HEK293 (cell line): Measurements from ENCODE around the gene REC8.
"Not testable (repeated sequence)": the region's sequence is repeated elsewhere in the genome, so short reads cannot be mapped to it uniquely, and the experiment has no call there.

Source experiments
- CTCF ChIA-PET: fragments of 350-600 bp; formaldehyde crosslinking; extraction: SDS; loops from one replicate; lab custom pipeline; 2021; ENCODE audit warnings: antibody characterized with exemption; lab: Yijun Ruan, JAX
- POLR2A ChIA-PET: fragments of 300-600 bp; formaldehyde crosslinking; extraction: SDS; loops from one replicate; lab custom pipeline; 2020; ENCODE audit warnings: antibody characterized with exemption, inconsistent platforms; lab: Yijun Ruan, JAX
- H3K27ac ChIP-seq: fragments of 200-500 bp; sonication (Bioruptor generic); 2 replicates; pipeline ENCODE4 v1.5.1; 2014; ENCODE audit warnings: low read depth, low read length, control low read depth, inconsistent platforms; ENCODE audit errors: extremely low read depth
- H3K36me3 ChIP-seq, 2 experiments: fragments of 200-500 bp in 1 of 2; sonication (Bioruptor generic) in 1 of 2; 1 replicate in 1 of 2; 2 replicates in 1 of 2; pipeline ENCODE4 v1.5.1; 2014 to 2017; ENCODE audit warnings: inconsistent platforms in 2 of 2, low read length in 2 of 2; ENCODE audit not compliant: control insufficient read depth in 2 of 2, insufficient read depth in 1 of 2
- H3K4me1 ChIP-seq: fragments of 200-500 bp; sonication (Bioruptor generic); 2 replicates; pipeline ENCODE4 v1.5.1; 2014; ENCODE audit warnings: mild to moderate bottlenecking, low read length, inconsistent platforms; ENCODE audit not compliant: control insufficient read depth, insufficient read depth
- H3K4me3 ChIP-seq: 2 replicates; pipeline ENCODE4 v1.5.1; 2011; ENCODE audit warnings: low read depth, mild to moderate bottlenecking, control low read depth, low read length, moderate library complexity
- H3K9me3 ChIP-seq: fragments of 200-500 bp; sonication (Bioruptor generic); 2 replicates; pipeline ENCODE4 v1.5.1; 2014; ENCODE audit warnings: low read depth, low read length, inconsistent platforms; ENCODE audit not compliant: control insufficient read depth, insufficient read depth
- GLI4 ChIP-seq: fragments of 450-650 bp; formaldehyde crosslinking; IDR thresholded peaks from 2 replicates; pipeline ENCODE4 v1.5.1; 2016; ENCODE audit warnings: missing biosample characterization, missing genetic modification characterization
- HOXA7 ChIP-seq: sonication (generic); formaldehyde crosslinking; IDR thresholded peaks from 2 replicates; pipeline ENCODE4 v1.8.1; 2022; ENCODE audit warnings: missing genetic modification reagents, borderline replicate concordance
- ZBTB21 ChIP-seq: fragments of 450-650 bp; formaldehyde crosslinking; IDR thresholded peaks from 2 replicates; pipeline ENCODE4 v1.5.1; 2017; ENCODE audit warnings: missing biosample characterization, missing genetic modification characterization
- ZFP3 ChIP-seq: fragments of 450-650 bp; formaldehyde crosslinking; IDR thresholded peaks from 2 replicates; pipeline ENCODE4 v1.5.1; 2016; ENCODE audit warnings: low read depth, missing biosample characterization, missing genetic modification characterization
- ZNF16 ChIP-seq: fragments of 450-650 bp; formaldehyde crosslinking; IDR thresholded peaks from 2 replicates; pipeline ENCODE4 v1.5.1; 2016; ENCODE audit warnings: low read depth, missing biosample characterization, missing genetic modification characterization
- ZNF169 ChIP-seq: fragments of 450-650 bp; formaldehyde crosslinking; IDR thresholded peaks from 2 replicates; pipeline ENCODE4 v1.5.1; 2016; ENCODE audit warnings: missing biosample characterization, missing genetic modification characterization
- ZNF19 ChIP-seq: fragments of 450-650 bp; formaldehyde crosslinking; IDR thresholded peaks from 2 replicates; pipeline ENCODE4; 2016; ENCODE audit warnings: missing biosample characterization, missing genetic modification characterization, low read depth
- ZNF324 ChIP-seq: fragments of 450-650 bp; formaldehyde crosslinking; IDR thresholded peaks from 2 replicates; pipeline ENCODE4 v1.5.1; 2016; ENCODE audit warnings: missing biosample characterization, missing genetic modification characterization
- ZNF335 ChIP-seq: fragments of 450-650 bp; formaldehyde crosslinking; conservative IDR thresholded peaks from 2 replicates; pipeline ENCODE4 v1.5.1; 2016; ENCODE audit warnings: missing biosample characterization, missing genetic modification characterization
- ZNF514 ChIP-seq: fragments of 450-650 bp; formaldehyde crosslinking; IDR thresholded peaks from 2 replicates; pipeline ENCODE4 v1.5.1; 2016; ENCODE audit warnings: missing biosample characterization, missing genetic modification characterization
- ZNF530 ChIP-seq: fragments of 450-650 bp; formaldehyde crosslinking; IDR thresholded peaks from 2 replicates; pipeline ENCODE4 v1.5.1; 2016; ENCODE audit warnings: low read depth, missing biosample characterization, missing genetic modification characterization
- ZNF549 ChIP-seq: fragments of 450-650 bp; IDR thresholded peaks from 2 replicates; pipeline ENCODE4 v1.5.1; 2018; ENCODE audit warnings: missing biosample characterization, missing genetic modification characterization, mild to moderate bottlenecking, inconsistent platforms, moderate library complexity
- ZNF629 ChIP-seq: fragments of 450-650 bp; formaldehyde crosslinking; IDR thresholded peaks from 2 replicates; pipeline ENCODE4 v1.5.1; 2017; ENCODE audit warnings: missing biosample characterization, missing genetic modification characterization
- ZNF658 ChIP-seq: fragments of 450-650 bp; formaldehyde crosslinking; IDR thresholded peaks from 2 replicates; pipeline ENCODE4; 2016; ENCODE audit warnings: missing biosample characterization, missing genetic modification characterization
- ZNF660 ChIP-seq: fragments of 450-650 bp; IDR thresholded peaks from 2 replicates; pipeline ENCODE4 v1.5.1; 2018; ENCODE audit warnings: missing biosample characterization, mild to moderate bottlenecking, missing genetic modification characterization
- TF ChIP-seq, protein P1 (sequence below): fragments of 450-650 bp; formaldehyde crosslinking; IDR thresholded peaks from 2 replicates; pipeline ENCODE4 v1.5.1; 2016; ENCODE audit warnings: missing biosample characterization, missing genetic modification characterization
- TF ChIP-seq, protein P2 (sequence below): fragments of 450-650 bp; formaldehyde crosslinking; IDR thresholded peaks from 2 replicates; pipeline ENCODE4 v1.5.1; 2016; ENCODE audit warnings: missing biosample characterization, missing genetic modification characterization
- TF ChIP-seq, protein P3 (sequence below): fragments of 450-650 bp; formaldehyde crosslinking; optimal IDR thresholded peaks from 2 replicates; pipeline ENCODE3; 2016; ENCODE audit warnings: missing biosample characterization, mild to moderate bottlenecking, missing genetic modification characterization
- TF ChIP-seq, protein P4 (sequence below): fragments of 450-650 bp; formaldehyde crosslinking; IDR thresholded peaks from 2 replicates; pipeline ENCODE4 v1.5.1; 2016; ENCODE audit warnings: missing biosample characterization, missing genetic modification characterization

The REC8 gene

DNA sequence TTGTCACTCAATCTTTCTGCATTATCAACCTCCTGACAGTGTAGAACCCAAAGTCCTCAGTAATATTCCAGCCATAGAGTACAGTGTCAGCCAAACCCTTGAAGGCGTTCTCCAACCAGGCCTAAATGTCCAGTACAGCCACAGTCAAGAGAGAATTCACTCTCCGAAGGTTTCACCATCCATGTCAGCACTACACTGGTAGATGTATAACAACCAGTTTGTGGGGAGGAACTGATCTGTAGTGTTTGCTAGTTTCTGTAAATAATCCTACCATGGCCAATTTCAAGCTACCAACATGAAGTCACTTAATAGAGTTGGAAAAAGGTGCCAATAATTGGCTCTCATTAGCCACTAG, 44.4 kb downstream of the REC8 start (continued):
- TF ChIP-seq, protein P1, sequence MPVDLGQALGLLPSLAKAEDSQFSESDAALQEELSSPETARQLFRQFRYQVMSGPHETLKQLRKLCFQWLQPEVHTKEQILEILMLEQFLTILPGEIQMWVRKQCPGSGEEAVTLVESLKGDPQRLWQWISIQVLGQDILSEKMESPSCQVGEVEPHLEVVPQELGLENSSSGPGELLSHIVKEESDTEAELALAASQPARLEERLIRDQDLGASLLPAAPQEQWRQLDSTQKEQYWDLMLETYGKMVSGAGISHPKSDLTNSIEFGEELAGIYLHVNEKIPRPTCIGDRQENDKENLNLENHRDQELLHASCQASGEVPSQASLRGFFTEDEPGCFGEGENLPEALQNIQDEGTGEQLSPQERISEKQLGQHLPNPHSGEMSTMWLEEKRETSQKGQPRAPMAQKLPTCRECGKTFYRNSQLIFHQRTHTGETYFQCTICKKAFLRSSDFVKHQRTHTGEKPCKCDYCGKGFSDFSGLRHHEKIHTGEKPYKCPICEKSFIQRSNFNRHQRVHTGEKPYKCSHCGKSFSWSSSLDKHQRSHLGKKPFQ (tag by site-specific recombination): no peak
- TF ChIP-seq ZNF658 (tag by site-specific recombination) (no peak), ZNF16 (no peak), ZNF629 (tag by site-specific recombination) (no peak)

DNA sequence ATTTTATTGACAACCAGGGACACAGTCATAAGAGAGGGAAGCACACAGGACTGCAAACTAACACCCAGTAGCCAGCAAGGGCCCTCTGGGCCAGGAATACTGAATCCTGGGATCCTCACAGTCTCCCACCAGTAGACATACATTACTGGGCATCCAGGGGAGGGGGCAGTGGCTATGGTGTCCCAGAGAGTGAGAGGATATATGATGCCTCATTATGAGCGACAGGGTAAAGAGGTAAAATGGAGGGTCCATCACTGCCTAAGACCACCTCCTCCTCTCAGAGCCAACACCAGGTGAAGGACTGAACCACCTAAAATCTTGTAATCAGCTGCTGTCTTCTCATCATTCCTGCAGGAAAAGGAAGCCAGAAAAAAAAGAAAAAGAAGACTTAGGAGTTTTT, 45.0 kb downstream of the REC8 start:
- CTCF ChIA-PET: interaction anchor here (1.1 to 1.6 kb wide), 2 partner anchors 9 to 11 kb away, joined by 4 to 7 read pairs; no protein-coding TSS in a partner anchor
- H3K27ac ChIP-seq, H3K4me1 ChIP-seq, POLR2A ChIA-PET, H3K4me3 ChIP-seq, H3K9me3 ChIP-seq: not testable (repeated sequence)
- peaks cover 3 to 23% of the 10 kb centered on the region in 2 experiments; a peak in 2 of 3 replicates for H3K36me3 ChIP-seq

DNA sequence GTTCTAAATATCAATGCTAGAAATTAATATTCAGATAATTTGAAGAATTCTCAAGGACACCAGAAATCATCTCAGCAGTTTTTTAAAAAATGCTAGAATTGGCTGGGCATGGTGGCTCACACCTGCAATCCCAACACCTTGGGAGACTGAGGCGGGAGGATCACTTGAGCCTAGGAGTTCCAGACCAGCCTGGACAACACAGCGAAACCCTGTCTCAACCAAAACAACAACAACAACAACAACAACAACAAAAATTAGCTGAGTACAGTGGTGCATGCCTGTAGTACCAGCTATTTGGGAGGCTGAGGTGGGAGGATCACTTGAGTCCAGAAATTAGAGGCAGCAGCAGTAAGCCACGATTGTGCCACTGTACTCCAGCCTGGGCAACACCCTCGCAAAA, 47.2 kb downstream of the REC8 start:
- CTCF ChIA-PET: interaction anchor here (0.9 to 1.1 kb wide), 2 partner anchors 78 to 89 kb away, joined by 3 to 4 read pairs; no protein-coding TSS in a partner anchor
- Histone ChIP-seq H3K4me1 (no peaks in the 10 kb centered on the region), H3K4me3 (no peak overlapping the region), H3K9me3 (no peaks in the 10 kb centered on the region), H3K36me3 (peaks cover 3 to 17% of the 10 kb centered on the region in 2 experiments; a peak in 2 of 3 replicates)
- TF ChIP-seq ZNF530 (tag by site-specific recombination) (no peak), ZNF660 (tag by site-specific recombination) (no peak), ZNF324 (no peak), HOXA7 (no peak), ZNF549 (tag by site-specific recombination) (no peak), GLI4 (tag by site-specific recombination) (no peak), ZNF19 (tag by site-specific recombination) (no peak), ZNF169 (tag by site-specific recombination) (no peak), ZBTB21 (tag by site-specific recombination) (no peak), ZNF514 (no peak), ZNF335 (tag by site-specific recombination) (no peak), ZFP3 (tag by site-specific recombination) (no peak)
- TF ChIP-seq, protein P2, sequence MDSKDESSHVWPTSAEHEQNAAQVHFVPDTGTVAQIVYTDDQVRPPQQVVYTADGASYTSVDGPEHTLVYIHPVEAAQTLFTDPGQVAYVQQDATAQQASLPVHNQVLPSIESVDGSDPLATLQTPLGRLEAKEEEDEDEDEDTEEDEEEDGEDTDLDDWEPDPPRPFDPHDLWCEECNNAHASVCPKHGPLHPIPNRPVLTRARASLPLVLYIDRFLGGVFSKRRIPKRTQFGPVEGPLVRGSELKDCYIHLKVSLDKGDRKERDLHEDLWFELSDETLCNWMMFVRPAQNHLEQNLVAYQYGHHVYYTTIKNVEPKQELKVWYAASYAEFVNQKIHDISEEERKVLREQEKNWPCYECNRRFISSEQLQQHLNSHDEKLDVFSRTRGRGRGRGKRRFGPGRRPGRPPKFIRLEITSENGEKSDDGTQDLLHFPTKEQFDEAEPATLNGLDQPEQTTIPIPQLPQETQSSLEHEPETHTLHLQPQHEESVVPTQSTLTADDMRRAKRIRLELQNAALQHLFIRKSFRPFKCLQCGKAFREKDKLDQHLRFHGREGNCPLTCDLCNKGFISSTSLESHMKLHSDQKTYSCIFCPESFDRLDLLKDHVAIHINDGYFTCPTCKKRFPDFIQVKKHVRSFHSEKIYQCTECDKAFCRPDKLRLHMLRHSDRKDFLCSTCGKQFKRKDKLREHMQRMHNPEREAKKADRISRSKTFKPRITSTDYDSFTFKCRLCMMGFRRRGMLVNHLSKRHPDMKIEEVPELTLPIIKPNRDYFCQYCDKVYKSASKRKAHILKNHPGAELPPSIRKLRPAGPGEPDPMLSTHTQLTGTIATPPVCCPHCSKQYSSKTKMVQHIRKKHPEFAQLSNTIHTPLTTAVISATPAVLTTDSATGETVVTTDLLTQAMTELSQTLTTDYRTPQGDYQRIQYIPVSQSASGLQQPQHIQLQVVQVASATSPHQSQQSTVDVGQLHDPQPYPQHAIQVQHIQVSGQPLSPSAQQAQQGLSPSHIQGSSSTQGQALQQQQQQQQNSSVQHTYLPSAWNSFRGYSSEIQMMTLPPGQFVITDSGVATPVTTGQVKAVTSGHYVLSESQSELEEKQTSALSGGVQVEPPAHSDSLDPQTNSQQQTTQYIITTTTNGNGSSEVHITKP (tag by site-specific recombination): no peak
- TF ChIP-seq, protein P3, sequence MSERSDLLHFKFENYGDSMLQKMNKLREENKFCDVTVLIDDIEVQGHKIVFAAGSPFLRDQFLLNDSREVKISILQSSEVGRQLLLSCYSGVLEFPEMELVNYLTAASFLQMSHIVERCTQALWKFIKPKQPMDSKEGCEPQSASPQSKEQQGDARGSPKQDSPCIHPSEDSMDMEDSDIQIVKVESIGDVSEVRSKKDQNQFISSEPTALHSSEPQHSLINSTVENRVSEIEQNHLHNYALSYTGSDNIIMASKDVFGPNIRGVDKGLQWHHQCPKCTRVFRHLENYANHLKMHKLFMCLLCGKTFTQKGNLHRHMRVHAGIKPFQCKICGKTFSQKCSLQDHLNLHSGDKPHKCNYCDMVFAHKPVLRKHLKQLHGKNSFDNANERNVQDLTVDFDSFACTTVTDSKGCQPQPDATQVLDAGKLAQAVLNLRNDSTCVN: no peak
- TF ChIP-seq, protein P4, sequence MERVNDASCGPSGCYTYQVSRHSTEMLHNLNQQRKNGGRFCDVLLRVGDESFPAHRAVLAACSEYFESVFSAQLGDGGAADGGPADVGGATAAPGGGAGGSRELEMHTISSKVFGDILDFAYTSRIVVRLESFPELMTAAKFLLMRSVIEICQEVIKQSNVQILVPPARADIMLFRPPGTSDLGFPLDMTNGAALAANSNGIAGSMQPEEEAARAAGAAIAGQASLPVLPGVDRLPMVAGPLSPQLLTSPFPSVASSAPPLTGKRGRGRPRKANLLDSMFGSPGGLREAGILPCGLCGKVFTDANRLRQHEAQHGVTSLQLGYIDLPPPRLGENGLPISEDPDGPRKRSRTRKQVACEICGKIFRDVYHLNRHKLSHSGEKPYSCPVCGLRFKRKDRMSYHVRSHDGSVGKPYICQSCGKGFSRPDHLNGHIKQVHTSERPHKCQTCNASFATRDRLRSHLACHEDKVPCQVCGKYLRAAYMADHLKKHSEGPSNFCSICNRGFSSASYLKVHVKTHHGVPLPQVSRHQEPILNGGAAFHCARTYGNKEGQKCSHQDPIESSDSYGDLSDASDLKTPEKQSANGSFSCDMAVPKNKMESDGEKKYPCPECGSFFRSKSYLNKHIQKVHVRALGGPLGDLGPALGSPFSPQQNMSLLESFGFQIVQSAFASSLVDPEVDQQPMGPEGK (tag by site-specific recombination): no peak
- TF ChIP-seq, all 188 proteins: peak for 0
- POLR2A ChIA-PET: interaction anchor here (0.6 to 0.7 kb wide), 2 partner anchors 23 to 52 kb away, joined by 8 to 11 read pairs; partner anchors contain the start of genes RABGGTA and TINF2
- no peak overlapping the region for H3K27ac ChIP-seq
